Stimulated activated CD4-positive, alpha-beta T cell treated with anti-CD3 and anti-CD28 coated beads, Interleukin-2, amount 100 ng/mL, for 48 hours (primary cell): Measurements from ENCODE around the gene DNAI4.
"Not testable (repeated sequence)": the region's sequence is repeated elsewhere in the genome, so short reads cannot be mapped to it uniquely, and the experiment has no call there.

Experiments used
- DNase-seq, 2 donors: peaks; one replicate each; pipeline ENCODE4 v3.0.0-alpha.2; 2020

DNAI4 gene, protein sequence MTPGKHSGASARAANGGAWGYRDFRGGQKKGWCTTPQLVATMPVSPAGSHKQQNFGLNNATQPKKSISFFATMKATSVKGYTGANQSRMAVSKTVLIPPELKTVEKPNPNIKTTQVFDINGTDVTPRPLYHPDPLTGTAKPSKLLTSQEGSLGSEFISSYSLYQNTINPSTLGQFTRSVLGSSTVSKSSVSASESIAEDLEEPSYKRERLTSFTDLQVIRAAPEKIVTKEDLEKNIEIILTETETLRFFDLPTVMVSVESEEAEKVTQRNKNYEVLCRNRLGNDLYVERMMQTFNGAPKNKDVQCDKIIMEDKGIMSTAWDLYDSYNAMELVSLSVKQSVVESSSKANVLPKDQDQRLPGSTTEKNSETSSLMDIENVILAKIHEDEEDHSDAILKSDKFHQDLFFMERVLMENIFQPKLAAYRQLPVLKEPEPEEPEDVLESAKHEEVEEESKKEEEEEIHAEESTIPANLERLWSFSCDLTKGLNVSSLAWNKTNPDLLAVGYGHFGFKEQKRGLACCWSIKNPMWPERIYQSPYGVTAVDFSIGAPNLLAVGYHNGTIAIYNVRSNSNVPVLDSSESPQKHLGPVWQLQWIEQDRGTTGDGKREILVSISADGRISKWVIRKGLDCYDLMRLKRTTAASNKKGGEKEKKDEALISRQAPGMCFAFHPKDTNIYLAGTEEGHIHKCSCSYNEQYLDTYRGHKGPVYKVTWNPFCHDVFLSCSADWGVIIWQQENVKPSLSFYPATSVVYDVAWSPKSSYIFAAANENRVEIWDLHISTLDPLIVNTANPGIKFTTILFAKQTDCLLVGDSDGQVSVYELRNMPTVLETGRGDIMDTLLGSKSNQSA

DNA sequence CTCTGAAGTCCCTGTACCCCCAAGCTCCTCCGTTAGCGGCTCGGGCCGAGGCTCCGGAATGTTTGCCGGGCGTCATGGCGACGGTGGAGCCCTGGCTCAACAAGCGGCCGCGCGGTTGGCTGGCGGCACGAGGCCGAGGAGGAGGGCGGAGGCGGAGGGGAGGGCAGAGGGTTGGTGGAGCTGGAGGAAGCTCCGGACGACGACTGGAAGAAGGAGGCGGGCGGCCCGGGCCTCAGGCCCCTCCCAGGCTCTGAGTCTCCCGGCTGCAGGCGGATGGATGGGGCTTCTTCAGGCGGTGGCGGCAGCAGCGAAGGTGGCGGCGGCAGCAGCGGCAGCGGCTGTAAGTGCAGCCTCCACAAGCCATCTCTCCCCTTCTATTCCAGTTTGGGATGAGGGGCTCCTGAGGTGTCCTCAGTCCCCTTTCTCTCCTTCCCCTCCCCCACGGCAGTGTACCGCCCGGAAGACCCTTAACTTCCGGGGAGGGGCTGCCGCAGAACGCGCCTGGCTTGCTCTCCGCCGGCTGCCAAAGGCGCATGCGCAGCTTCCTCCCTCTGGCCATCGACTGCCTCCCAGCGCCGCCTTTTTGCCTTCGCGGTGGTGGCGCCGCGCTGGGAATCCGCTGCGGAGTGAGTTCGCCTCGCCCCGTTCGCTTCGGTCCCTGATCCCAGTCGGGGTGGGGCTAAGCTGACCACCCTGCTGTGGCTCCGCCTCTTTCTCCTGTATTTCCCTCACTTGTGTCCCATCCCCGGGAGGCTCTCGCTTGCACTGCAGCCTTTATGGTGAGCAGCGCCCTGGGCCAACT lies at the start of gene DNAI4, which contains the start of gene MIER1:
Gene DNAI4, minus strand, starts transcription at position 101 of the 802 bp plus-strand sequence. Its CDS starts 25 bp downstream, at position 76.
Gene MIER1, plus strand, starts transcription at position 235 of the 802 bp plus-strand sequence. Its CDS starts 39 bp downstream, at position 274.
- peak; percentile 93 to 97 for DNase-seq

DNA sequence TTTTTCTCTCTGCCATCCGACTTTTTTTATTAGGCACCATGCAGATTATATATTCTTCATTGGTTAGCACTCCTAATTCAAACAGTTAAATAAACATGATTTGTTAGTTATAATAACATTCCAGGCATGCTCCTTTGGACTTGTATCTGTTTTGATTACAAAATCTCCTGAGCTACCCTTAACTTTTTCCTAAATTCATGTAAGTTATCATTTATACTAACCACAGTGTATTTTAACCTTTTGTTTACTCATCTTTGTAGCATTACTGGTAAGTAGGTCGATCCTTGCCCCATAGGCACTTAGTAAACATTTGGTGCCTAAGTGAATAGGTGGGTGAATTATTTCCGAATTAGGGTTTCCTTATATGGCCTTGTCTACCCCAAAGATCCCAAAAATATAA lies 43.9 kb upstream of the DNAI4 start:
- DNase-seq, result no peak

DNA sequence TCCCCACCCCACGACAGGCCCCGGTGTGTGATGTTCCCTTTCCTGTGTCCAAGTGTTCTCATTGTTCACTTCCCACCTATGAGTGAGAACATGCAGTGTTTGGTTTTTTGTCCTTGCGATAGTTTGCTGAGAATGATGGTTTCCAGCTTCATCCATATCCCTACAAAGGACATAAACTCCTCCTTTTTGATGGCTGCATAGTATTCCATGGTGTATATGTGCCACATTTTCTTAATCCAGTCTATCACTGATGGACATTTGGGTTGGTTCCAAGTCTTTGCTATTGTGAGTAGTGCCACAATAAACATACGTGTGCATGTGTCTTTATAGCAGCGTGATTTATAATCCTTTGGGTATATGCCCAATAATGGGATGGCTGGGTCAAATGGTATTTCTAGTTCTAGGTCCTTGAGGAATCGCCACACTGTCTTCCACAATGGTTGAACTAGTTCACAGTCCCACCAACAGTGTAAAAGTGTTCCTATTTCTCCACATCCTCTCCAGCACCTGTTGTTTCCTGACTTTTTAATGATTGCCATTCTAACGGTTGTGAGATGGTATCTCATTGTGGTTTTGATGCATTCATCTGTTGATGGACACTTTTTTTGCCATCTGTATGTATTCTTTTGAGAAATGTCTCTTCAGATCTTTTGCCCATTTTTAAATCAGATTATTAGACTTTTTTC lies 41.7 kb upstream of the DNAI4 start:
- DNase-seq, result not testable (repeated sequence)

DNA sequence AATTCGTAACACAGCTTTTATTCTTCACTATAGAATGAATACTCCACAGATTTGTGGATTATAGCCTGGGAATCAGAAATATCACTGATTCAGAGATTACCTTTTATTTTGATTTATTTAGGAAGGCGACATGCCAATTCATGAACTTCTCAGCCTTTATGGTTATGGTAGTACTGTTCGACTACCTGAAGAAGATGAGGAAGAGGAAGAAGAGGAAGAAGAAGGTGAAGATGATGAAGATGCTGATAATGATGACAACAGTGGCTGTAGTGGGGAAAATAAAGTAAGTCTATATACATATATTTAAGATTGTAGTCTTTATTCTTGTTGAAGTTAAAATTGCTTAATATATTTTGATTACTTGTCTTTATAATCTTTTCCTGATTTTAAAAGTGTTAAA lies 33.3 kb upstream of the DNAI4 start:
- DNase-seq, result no peak

DNA sequence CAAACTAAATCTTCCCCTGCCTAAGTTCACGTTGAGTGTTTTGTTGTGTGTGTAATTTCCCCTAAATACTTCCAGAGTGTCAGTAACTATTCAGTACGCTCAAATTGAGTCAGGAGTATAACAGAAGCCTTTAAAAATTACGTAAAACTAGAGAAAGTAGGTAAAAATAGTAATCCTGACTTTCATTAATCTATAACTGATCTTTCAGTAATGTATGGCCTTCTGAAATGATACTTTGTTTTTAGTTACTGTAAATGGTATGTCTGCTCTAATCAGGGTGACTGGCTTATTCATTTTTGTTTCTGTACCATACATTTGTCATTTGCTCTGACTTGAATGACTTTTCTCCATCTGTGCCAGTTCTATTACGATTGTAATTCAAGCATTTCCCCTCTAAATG lies 29.6 kb upstream of the DNAI4 start:
- no peak for DNase-seq

DNA sequence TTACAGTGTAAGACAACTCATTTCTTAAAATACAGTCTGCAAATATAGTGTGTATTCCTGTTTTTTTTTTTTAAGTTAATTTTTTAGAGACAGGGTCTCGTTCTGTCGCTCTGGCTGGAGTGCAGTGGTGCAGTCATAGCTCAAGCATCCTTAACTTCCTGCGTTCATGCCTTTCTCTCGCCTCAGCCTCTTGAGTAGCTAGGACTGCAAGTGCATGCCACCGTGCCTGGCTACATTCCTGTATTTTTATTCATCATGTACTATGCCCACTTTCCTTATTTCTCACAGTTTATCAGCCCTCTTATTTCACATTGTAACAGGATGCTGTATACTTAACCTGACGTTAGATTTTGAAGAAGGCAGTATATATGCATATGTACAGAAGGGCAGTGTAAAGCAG lies 26.9 kb upstream of the DNAI4 start:
- DNase-seq, result no peak

DNA sequence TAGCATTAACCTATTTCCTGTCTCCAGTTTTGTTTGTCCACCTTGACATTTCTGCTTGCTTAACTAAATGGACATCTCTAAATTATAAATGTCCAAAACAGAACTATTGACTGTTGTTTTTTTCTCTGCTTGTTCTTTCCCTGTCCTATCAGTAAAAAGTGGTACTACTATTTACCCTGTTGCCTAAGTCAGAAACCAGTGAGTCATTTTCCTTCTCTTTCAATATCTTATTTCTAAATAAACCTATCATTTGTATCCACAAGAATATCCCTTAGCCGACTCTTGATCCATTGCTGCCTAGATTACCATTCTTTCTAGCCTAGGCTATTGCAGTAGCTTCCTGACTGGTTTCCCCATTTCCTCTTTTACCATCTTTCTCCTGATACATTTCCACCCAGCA lies 22.6 kb upstream of the DNAI4 start:
- DNase-seq, result no peak

DNA sequence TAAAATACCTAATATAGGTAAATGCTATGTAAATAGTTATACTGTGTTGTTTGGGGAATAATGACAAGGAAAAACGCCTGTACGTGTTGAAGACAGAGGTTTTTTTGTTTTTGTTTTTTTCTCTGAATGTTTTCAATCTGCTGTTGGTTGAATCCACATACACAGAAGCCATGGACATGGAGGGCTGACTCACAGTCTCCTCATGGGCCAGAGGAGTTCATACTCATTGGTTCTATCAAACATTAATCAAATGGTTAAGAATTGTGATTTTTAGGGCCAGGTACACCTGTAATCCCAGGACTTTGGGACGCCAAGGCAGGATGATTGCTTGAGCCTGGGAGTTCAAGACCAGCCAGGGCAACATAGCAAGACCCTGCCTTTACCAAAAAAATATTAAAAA lies 20.7 kb upstream of the DNAI4 start:
- no peak for DNase-seq

DNA sequence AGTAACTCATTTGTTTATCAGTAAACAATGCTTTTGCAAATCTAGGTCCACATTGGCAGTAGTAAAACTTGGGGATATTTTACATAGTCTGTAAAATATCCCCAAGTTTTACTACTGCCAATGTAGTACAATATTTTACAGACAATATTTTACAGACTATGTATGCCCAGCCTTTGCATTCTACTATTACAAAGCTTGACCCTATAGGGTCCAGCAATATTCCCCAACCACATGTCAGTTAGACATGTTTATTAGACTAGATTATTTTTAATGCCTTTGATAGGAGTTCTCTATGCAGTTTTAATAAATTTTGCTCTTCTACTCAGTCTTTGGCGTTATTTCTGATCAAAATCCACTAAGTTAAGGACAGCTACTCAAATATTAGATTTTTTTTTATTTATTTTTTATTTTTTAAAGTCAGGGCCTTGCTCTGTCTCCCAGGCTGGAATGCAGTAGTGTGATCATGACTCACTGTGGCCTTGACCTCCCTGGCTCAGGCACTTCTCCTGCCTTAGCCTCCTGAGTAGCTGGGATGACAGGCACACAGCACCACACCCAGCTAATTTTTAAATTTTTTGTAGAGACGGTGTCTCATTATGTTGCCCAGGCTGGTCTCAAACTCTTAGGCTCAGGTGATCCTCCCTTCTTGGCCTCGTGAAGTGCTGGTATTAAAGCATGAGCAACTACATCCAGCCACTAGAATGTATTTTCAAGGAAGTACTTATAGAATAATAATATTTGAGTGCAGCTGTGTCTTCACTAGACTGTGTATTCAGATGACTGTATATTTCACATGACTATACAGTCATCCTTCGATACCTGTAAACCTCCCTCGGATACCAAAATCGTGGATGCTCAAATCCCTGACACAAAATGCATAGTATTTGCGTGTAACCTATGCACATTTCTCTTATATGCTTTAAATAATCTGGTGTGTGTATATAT lies 19.9 kb upstream of the DNAI4 start:
- DNase-seq, result no peak

DNA sequence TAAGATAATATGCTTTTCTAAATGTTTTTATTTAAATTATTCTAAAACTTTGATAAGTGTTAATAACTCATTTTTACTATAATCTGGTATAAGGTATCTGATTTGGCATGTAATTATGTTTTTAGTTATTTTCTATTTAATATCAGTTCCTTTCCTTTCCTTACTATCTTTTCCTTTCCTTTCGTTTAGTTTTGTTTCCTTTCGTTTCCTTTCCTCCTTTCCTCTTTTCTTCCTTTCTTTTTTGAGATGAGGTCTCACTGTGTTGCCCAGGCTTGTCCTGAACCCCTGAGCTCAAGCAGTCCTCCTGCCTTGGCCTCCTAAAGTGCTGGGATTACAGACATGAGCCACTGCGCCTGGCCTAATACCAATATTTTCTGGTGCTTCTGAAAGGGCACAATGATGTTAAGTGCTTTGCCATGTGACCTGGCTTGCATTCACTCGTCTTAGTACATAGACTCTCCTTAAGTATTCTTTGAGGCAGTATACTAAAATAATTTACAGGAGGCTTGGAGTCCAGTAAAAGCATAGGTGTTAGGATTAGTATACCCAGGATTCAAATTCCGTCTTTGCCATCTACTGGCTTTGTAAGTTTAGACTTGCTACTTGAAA lies 18.8 kb upstream of the DNAI4 start:
- no peak for DNase-seq

DNA sequence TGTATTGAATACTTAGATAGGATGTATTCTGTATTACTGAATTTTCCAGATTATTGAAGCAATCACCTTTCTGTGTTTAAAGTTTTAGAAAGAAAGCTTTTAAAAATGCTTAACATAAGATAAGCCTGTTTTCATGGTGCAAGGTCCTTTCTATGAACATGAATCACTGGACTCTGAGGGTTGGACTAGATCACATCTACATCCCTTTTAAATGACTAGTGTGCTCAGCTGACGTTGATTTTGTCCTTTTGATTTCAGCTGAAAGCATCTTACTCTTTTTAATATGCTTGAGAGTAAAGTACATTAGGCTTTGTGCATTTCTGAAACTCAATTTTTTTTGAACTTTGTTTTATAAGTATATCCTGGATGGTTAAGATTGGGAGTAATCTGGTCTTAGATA lies 16.3 kb upstream of the DNAI4 start:
- no peak for DNase-seq

DNA sequence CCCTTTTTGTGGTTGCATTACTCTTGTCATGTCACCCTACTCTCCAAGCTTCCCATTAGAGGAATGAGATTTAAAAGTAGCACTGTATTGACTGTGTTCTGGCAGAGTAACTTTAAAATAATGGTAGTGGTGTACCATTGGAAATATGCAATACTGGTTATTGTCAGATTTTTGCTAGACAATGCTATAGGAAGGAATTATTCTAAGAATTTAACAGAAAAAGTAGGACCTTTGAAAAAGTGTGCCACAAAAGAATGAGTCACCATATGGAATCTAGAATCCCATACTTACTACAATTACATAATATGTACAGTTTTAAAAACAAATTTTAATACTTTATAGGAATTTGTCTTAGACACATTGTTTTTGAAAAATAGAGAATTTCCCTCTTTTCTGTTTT lies 14.0 kb upstream of the DNAI4 start:
- no peak for DNase-seq

DNA sequence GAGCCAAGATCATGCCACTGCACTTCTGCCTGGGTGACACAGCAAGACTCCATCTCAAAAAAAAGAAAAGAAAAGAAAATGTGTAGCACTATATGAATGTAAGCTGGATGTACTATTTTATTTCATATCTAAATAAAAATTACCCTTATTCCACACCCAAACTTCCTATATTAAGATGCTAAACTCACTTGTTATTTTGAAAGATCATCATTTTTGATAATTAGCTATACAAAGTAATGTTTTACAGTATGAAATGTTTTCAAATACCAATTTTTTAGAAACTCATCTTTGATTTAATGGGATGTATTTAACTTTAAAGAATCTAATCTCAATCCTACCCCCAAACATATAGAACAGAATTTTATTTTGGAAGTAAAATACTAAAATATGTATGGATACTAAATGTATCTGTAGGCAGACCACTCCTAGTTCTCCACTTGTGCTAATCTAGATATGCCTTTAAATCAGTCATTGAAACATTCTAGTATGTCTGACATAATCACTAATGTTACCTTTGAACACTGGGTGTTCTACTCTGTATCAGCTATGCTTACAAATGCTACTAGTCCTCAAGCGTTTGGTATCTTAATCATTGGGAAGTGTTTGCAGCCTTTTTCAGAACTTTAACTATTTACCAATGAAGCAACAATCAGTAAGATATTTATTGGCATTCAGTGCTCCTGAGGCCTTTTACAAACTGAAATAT lies 13.0 kb upstream of the DNAI4 start:
- DNase-seq, result no peak

DNA sequence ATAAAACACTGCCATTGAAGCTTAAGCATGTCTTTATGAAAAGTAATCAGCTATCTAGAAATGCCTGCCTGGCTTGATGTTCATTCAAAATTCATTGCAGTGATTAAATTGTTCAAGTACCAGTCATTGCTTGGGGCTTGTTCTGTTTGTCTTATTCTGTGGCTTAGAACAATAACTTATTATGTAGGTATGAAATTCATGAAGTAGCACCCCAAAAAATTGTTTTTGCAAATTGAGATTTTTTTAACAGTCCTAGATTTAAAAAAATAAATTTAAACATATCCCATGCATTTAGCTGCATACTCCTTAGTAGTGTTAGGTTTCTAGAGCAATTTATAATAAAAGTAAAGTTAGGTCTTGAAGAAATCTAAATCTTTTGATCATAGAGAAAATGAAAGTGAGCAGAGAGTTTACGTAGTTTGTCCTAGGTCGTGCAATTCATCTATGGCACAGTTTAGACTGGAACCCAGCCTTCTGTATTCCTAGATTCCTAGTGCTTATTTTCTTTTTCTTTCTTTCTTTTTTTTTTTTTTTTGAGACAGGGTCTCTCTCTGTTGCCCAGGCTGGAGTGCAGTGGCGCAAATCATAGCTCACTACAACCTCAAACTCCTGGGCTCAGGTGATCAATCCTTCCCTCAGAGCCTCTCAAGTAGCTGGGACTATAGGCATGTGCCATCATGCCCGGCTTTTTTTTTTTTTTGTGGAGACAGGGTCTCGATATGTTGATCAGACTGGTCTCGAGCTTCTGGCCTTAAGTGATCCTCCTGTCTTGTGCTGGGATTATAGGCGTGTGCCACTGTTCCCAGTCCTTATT lies 9.4 kb upstream of the DNAI4 start:
- no peak for DNase-seq

DNA sequence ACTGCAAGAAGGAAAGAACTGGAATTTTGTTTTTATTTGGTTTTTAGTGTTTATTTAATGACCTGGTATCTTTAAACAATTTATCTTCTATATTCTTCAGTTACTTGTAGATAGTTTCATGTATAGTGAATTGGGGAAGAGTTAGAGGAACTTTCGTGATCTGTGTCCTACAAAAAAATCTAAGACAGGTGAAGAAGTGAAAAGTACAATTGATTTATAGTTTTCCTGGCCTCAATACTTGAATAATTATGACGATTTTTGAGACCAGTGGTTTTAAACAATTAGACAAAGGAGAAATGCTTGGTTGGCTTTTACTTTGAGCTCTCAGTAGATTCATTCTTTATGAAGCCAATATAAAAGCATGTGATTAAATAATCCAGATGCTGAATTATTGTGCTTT lies 7.6 kb upstream of the DNAI4 start:
- DNase-seq, result no peak

DNA sequence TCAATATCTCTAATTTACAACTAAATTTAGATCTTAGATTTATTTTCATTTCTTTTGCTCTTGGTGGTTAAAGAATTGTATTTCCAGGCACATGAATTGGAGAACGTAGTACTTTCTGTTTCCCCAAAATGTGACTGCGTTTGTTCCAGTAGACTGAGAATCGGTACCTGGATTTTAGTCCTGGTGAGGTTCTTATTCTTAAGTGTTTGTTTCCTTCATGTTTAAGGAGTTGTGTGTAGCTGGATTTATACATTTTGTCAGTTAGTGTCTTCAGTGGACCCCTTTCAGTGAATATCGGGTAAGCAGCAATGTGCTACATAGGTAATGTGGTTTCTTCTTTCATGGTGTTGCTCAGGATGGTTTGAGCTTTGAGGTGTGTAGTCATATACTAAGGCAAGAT lies 6.9 kb upstream of the DNAI4 start:
- no peak for DNase-seq

DNA sequence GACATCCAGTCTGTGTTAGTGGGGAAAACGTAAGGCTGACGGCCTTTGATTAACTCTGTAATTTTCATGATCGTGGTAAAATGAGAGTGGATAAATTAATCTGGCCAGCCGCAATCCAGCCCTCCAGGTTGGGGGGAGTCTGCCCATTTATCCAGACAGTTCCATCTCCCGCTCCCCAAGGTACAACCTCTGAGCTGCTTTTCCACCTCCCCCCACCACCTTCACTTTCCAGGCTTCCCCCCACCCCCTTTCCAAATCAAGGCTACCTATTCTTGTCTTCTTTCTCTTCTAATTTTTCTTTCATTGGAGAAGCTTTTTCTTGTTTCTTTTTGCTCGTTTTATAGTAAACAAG lies 6.1 kb upstream of the DNAI4 start:
- DNase-seq, result no peak

DNA sequence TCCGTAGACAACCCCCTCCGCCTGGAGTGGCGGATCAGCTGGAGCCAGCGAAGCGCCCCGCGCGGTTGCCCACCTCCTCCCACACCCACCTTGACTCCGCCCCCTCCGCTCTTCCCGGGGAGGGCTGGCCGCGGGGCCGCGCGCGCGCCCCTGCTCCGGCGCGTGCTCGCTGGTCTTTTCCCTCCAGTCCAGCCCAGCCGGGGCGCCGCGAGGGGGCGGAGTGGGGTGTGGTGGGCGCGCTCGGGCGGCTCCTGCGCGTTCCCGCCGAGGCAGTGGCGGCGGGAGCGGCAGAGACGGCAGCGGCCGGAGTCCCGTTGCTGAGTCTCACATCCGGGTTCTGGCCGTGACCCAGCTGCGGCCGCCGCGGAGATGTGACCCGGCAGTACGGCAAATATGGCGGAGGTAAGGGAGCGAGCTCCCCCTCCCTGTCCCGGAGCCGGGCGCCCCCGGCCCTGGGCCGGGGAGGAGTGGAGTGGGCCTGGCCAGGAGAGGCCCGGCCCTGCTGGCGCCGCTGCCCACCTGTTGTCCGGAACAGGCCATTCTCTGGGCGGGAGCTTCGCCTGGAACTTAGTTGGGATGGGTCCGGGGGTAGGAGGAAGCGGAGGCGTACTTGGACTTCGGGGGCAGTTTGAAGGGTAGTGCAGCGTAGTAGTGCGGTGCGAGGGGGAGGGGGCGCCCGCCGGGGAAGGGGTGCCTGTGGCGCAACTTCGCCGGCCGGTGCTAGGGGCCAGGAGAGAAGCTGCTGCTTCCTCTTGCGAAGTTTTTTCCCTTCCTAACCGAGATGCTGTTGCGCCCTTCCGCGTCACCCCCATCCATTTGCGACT lies 5.6 kb upstream of the DNAI4 start:
- peak; percentile 87 to 92 for DNase-seq

DNA sequence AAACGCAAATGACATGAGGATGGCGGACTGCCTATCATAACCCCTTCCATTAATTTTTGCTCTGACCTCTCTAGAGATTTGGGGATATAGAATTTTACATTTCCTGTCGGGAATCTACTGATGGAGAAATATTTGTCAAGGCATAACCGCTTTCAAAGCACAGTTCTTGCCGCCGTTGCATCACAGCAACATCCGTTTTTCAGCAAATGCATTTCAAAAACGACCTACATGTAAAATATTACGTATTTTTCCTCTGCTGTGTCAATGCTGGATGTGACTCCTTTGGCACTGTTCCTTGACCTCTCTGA lies 5.0 kb upstream of the DNAI4 start:
- no peak for DNase-seq
